Osteoblast (primary cell): ENCODE measurements around the gene SVOP. TPM values are rescaled to one million over a fixed set of nuclear protein-coding genes. Genes with fewer than 3 reads are reported as not detected.
"Not testable (repeated sequence)": the region's sequence is repeated elsewhere in the genome, so short reads cannot be mapped to it uniquely, and the experiment has no call there.

ENCODE experiments used
- DNase-seq: peaks from one replicate; pipeline ENCODE4 v3.0.0; 2011; ENCODE audit warnings: low spot score, mixed read lengths; ENCODE audit not compliant: insufficient read length; ENCODE audit errors: missing footprints
- H2AFZ ChIP-seq: 2 replicates; pipeline ENCODE4 v1.6.0; 2011; ENCODE audit warnings: mild to moderate bottlenecking, low read length
- H3K27ac ChIP-seq: 2 replicates; pipeline ENCODE4 v1.5.1; 2011; ENCODE audit warnings: mild to moderate bottlenecking, low read depth, low read length, moderate library complexity
- H3K27me3 ChIP-seq: 2 replicates; pipeline ENCODE4 v1.6.0; 2012; ENCODE audit warnings: mild to moderate bottlenecking, control low read depth, inconsistent platforms, low read length, moderate library complexity; ENCODE audit not compliant: insufficient read depth
- H3K36me3 ChIP-seq: 2 replicates; pipeline ENCODE4 v1.5.1; 2011; ENCODE audit warnings: mild to moderate bottlenecking, low read length, control low read depth, moderate library complexity; ENCODE audit not compliant: insufficient read depth
- H3K4me1 ChIP-seq: 2 replicates; pipeline ENCODE4 v1.5.1; 2011; ENCODE audit warnings: mild to moderate bottlenecking, low read length, control low read depth, moderate library complexity; ENCODE audit not compliant: insufficient read depth
- H3K4me2 ChIP-seq: 2 replicates; pipeline ENCODE4 v1.6.0; 2011; ENCODE audit warnings: mild to moderate bottlenecking, low read length; ENCODE audit not compliant: insufficient read depth
- H3K4me3 ChIP-seq: fragments of 200-600 bp; sonication (generic); 3 replicates; pipeline ENCODE4 v1.5.1; 2012; ENCODE audit warnings: mild to moderate bottlenecking, low read length, inconsistent platforms; ENCODE audit not compliant: insufficient read depth
- H3K79me2 ChIP-seq: 2 replicates; pipeline ENCODE4 v1.6.0; 2012; ENCODE audit warnings: mild to moderate bottlenecking, low read length, control low read depth, inconsistent platforms; ENCODE audit not compliant: insufficient read depth
- H3K9me3 ChIP-seq: 2 replicates; pipeline ENCODE4 v1.5.1; 2011; ENCODE audit warnings: low read depth, low read length, control low read depth
- H4K20me1 ChIP-seq: 2 replicates; pipeline ENCODE4 v1.6.0; 2012; ENCODE audit warnings: mild to moderate bottlenecking, low read length, control low read depth; ENCODE audit not compliant: insufficient read depth
- CTCF ChIP-seq: IDR thresholded peaks from 2 replicates; pipeline ENCODE4 v1.5.1; 2011; ENCODE audit warnings: mild to moderate bottlenecking, low read depth, low read length, moderate library complexity; ENCODE audit errors: extremely low read depth
- total RNA-seq: library from RNA; depleted of rRNA; stranded (reverse); fragments of >200 nt; gene quantifications from 2 replicates; pipeline ENCODE4 v1.2.3, GENCODE V29; 2012

SVOP gene
- total RNA-seq, 1 donor, result not detected

GRCh38 chr12:109052414-109053323 lies 31.8 kb upstream of the SVOP start, which contains the start of gene USP30:
Gene USP30 (plus strand): TSS chr12:109052576. CDS start chr12:109052679, 103 bp downstream.
- Histone ChIP-seq H2AFZ (peak within 1 kb of the TSS; percentile 100), H4K20me1 (no peaks in the 10 kb centered on the region), H3K9me3 (no peaks in the 10 kb centered on the region), H3K4me2 (peak within 1 kb of the TSS; percentile 94), H3K4me1 (peaks cover 7% of the 10 kb centered on the region), H3K27ac (peak within 1 kb of the TSS; percentile 55), H3K79me2 (peaks cover 19% of the 10 kb centered on the region), H3K4me3 (peak within 1 kb of the TSS; percentile 97), H3K36me3 (no peaks in the 10 kb centered on the region), H3K27me3 (no peaks in the 10 kb centered on the region)
- DNase-seq, result peak; percentile 91
- TF ChIP-seq CTCF, result no peak

- peak overlapping the region; percentile 94 for H3K4me2 ChIP-seq
- peaks cover 19% of the 10 kb centered on the region for H3K79me2 ChIP-seq
- H3K4me1 ChIP-seq, result peaks cover 8% of the 10 kb centered on the region
- no peaks in the 10 kb centered on the region for H3K9me3 ChIP-seq
- no peak for DNase-seq
- peak overlapping the region; percentile 95 for H2AFZ ChIP-seq
- no peaks in the 10 kb centered on the region for H3K36me3 ChIP-seq
- H3K27me3 ChIP-seq, result no peaks in the 10 kb centered on the region
- H3K27ac ChIP-seq, result peak overlapping the region; percentile 55
- peak overlapping the region; percentile 97 for H3K4me3 ChIP-seq
- TF ChIP-seq CTCF, result no peak
- no peaks in the 10 kb centered on the region for H4K20me1 ChIP-seq
These were observed 31.2 kb upstream of the SVOP start for GRCh38 chr12:109052097-109052413.

- not testable (repeated sequence) for H3K9me3 ChIP-seq, H3K36me3 ChIP-seq, H3K4me2 ChIP-seq, H2AFZ ChIP-seq, H4K20me1 ChIP-seq, H3K27me3 ChIP-seq, DNase-seq, H3K27ac ChIP-seq, H3K4me3 ChIP-seq
- peaks cover 11% of the 10 kb centered on the region for H3K4me1 ChIP-seq
- peaks cover 14% of the 10 kb centered on the region for H3K79me2 ChIP-seq
These were observed 28.9 kb upstream of the SVOP start for GRCh38 chr12:109049794-109050193.

- H2AFZ ChIP-seq, H3K4me3 ChIP-seq, H4K20me1 ChIP-seq, H3K27me3 ChIP-seq, H3K4me1 ChIP-seq, H3K27ac ChIP-seq, DNase-seq, H3K36me3 ChIP-seq, H3K4me2 ChIP-seq, H3K9me3 ChIP-seq: not testable (repeated sequence)
- H3K79me2 ChIP-seq, result peaks cover 13% of the 10 kb centered on the region
These were observed 27.8 kb upstream of the SVOP start for GRCh38 chr12:109048706-109049105.
